GM12878 (cell line): ENCODE data around the gene RPLP2. TPM values are rescaled to one million over a fixed set of nuclear protein-coding genes. Genes with fewer than 3 reads are reported as not detected.

Source experiments
- ATAC-seq: fragments of 200-7000 bp; cut with Tn5 transposase; 3 replicates; pipeline ENCODE4 v1.9.1; 2020; ENCODE audit warnings: mild to moderate bottlenecking, moderate library complexity
- BruUV-seq: library from RNA; stranded (reverse); fragments of 400-500 nt; replicated peaks from 2 replicates; lab custom pipeline; 2021; lab: Mats Ljungman, UMichigan
- CTCF ChIA-PET: fragments of 300-600 bp; sonication (Branson Sonifier 250); formaldehyde crosslinking; extraction: SDS; loops from one replicate; lab custom pipeline; 2021; ENCODE audit warnings: inconsistent platforms; lab: Yijun Ruan, JAX
- POLR2A ChIA-PET: fragments of 350-600 bp; formaldehyde crosslinking; extraction: SDS; loops from one replicate; lab custom pipeline; 2021; ENCODE audit warnings: inconsistent platforms; lab: Charles Lee
- RAD21 ChIA-PET: fragments of 300-600 bp; sonication (Branson Sonifier 250); formaldehyde crosslinking; loops from one replicate; lab custom pipeline; 2023; ENCODE audit warnings: antibody characterized with exemption; ENCODE audit not compliant: unreplicated experiment; lab: Charles Lee
- SMC1A ChIA-PET: fragments of 300-600 bp; sonication (Branson Sonifier 250); formaldehyde crosslinking; loops from one replicate; lab custom pipeline; 2023; ENCODE audit not compliant: unreplicated experiment, uncharacterized antibody; lab: Charles Lee
- DNase-seq: peaks from one replicate; pipeline ENCODE4 v3.0.0-alpha.2; 2011; ENCODE audit warnings: low read depth, low spot score
- FAIRE-seq: peaks from 3 replicates; lab custom pipeline; 2011; peaks lifted over from hg19 to GRCh38; lab: Jason Lieb, UNC
- H2AFZ ChIP-seq: 2 replicates; pipeline ENCODE4 v1.6.0; 2011; ENCODE audit warnings: low read depth, low read length, control low read depth; ENCODE audit not compliant: control insufficient read depth
- H3K27ac ChIP-seq: 2 replicates; pipeline ENCODE4 v1.5.1; 2011; ENCODE audit warnings: control low read depth; ENCODE audit not compliant: control insufficient read depth, insufficient read depth
- H3K27me3 ChIP-seq, 2 experiments: replicated peaks in 1 of 2; 2 replicates each; pipeline versions ENCODE4 v1.6.0 to v1.6.1; 2011; ENCODE audit warnings: low read length in 1 of 2; ENCODE audit not compliant: control insufficient read depth in 2 of 2, insufficient read depth in 2 of 2
- H3K36me3 ChIP-seq, 2 experiments: 2 replicates each; pipeline ENCODE4 v1.5.1; 2011; ENCODE audit warnings: low read length in 1 of 2; ENCODE audit not compliant: control insufficient read depth in 2 of 2, insufficient read depth in 2 of 2
- H3K4me1 ChIP-seq: 2 replicates; pipeline ENCODE4 v1.6.1; 2011; ENCODE audit warnings: mild to moderate bottlenecking, low read length, moderate library complexity, mixed read lengths; ENCODE audit not compliant: control insufficient read depth, insufficient read depth
- H3K4me2 ChIP-seq: 2 replicates; pipeline ENCODE4 v1.6.0; 2011; ENCODE audit warnings: control low read depth; ENCODE audit not compliant: control insufficient read depth, insufficient read depth
- H3K4me3 ChIP-seq: fragments of 200-600 bp; sonication (generic); 2 replicates; pipeline ENCODE4 v1.5.1; 2016
- H3K79me2 ChIP-seq: 2 replicates; pipeline ENCODE4 v1.6.0; 2011; ENCODE audit warnings: low read length; ENCODE audit not compliant: control insufficient read depth, insufficient read depth
- H3K9ac ChIP-seq: 2 replicates; pipeline ENCODE4 v1.8.0; 2011; ENCODE audit warnings: low read length, control low read depth, mixed read lengths; ENCODE audit not compliant: control insufficient read depth, insufficient read depth
- H3K9me3 ChIP-seq: replicated peaks from 3 replicates; pipeline ENCODE4 v1.5.1; 2011; ENCODE audit warnings: mild to moderate bottlenecking, low read length; ENCODE audit not compliant: control insufficient read depth, insufficient read depth
- H4K20me1 ChIP-seq: 2 replicates; pipeline ENCODE4 v1.6.0; 2011; ENCODE audit not compliant: control insufficient read depth, insufficient read depth
- ATF7 ChIP-seq: fragments of 450-650 bp; IDR thresholded peaks from 2 replicates; pipeline ENCODE4 v1.6.1; 2016; ENCODE audit warnings: low read depth, mild to moderate bottlenecking
- EP300 ChIP-seq, 2 experiments: fragments of 150-350 bp in 1 of 2; IDR thresholded peaks; 2 replicates each; pipeline ENCODE4 v1.6.1; 2011 to 2012; ENCODE audit warnings: low read depth in 2 of 2, low read length in 2 of 2, borderline replicate concordance in 1 of 2, improper control_type of control experiment in 1 of 2, inconsistent platforms in 1 of 2; ENCODE audit not compliant: control insufficient read depth in 1 of 2
- FOXK2 ChIP-seq: fragments of 450-650 bp; IDR thresholded peaks from 2 replicates; pipeline ENCODE4 v1.6.1; 2017; ENCODE audit warnings: mild to moderate bottlenecking, moderate library complexity
- GATAD2B ChIP-seq: fragments of 450-650 bp; conservative IDR thresholded peaks from 2 replicates; pipeline ENCODE4 v1.6.1; 2017; ENCODE audit warnings: low read depth, mild to moderate bottlenecking, moderate library complexity
- LARP7 ChIP-seq: fragments of 450-650 bp; IDR thresholded peaks from 2 replicates; pipeline ENCODE4 v1.6.1; 2017; ENCODE audit warnings: mild to moderate bottlenecking
- NFXL1 ChIP-seq: fragments of 450-650 bp; IDR thresholded peaks from 2 replicates; pipeline ENCODE4 v1.6.1; 2017; ENCODE audit warnings: antibody characterized with exemption, mild to moderate bottlenecking, borderline replicate concordance
- NRF1 ChIP-seq: conservative IDR thresholded peaks from 2 replicates; pipeline ENCODE4 v1.6.1; 2011; ENCODE audit warnings: mild to moderate bottlenecking, low read depth, low read length, improper control_type of control experiment
- POLR2AphosphoS5 ChIP-seq: IDR thresholded peaks from 2 replicates; pipeline ENCODE4 v1.6.1; 2011; ENCODE audit warnings: mild to moderate bottlenecking, low read length, inconsistent platforms
- SMARCA5 ChIP-seq: fragments of 450-650 bp; IDR thresholded peaks from 2 replicates; pipeline ENCODE4 v1.6.1; 2017; ENCODE audit warnings: mild to moderate bottlenecking
- SMC3 ChIP-seq: IDR thresholded peaks from 2 replicates; pipeline ENCODE4 v1.6.1; 2011; ENCODE audit warnings: low read length, improper control_type of control experiment, borderline replicate concordance
- SP1 ChIP-seq: IDR thresholded peaks from one replicate; pipeline ENCODE4 v1.6.1; 2011; ENCODE audit warnings: low read depth, low read length
- SREBF2 ChIP-seq: IDR thresholded peaks from 2 replicates; pipeline ENCODE4 v1.6.1; 2012; ENCODE audit warnings: mild to moderate bottlenecking, low read length
- STAT3 ChIP-seq: IDR thresholded peaks from 2 replicates; pipeline ENCODE4 v1.6.1; 2011; ENCODE audit warnings: low read depth, low read length, improper control_type of control experiment
- WGBS: methylation state at CpG from one replicate; pipeline ENCODE4 v1.1.6; 2016; ENCODE audit warnings: low lambda C conversion rate; ENCODE audit not compliant: insufficient replicate concordance, insufficient coverage; ENCODE audit errors: missing lambda C conversion rate; 5-methylcytosine and 5-hydroxymethylcytosine counted together
- in situ Hi-C: fragments of 300-500 bp; cut with MboI; formaldehyde crosslinking; loops from 9 replicates; pipeline ENCODE4 v1.14.3; 2018; ENCODE audit warnings: mixed read lengths
- intact Hi-C: fragments of 100-400 bp; cut with micrococcal nuclease; formaldehyde crosslinking; loops from one replicate; pipeline ENCODE4 v1.14.2; 2022; ENCODE audit not compliant: unreplicated experiment
- polyA plus RNA-seq, 11 experiments: library from polyadenylated mRNA; depleted of rRNA in 4 of 11; unstranded in 6 of 11; stranded (reverse) in 5 of 11; fragments of >200 nt; fragmentation: Nextera tagmentation in 4 of 11; fragmentation: Illumina TruSeq in 1 of 11; extraction: Ambion mirVana in 4 of 11; extraction: Trizol in 1 of 11; gene quantifications; 1 replicate in 1 of 11; 2 replicates in 10 of 11; pipeline versions ENCODE4 v1.2.1 to v1.2.3, GENCODE V29; 2011 to 2016; ENCODE audit warnings: inconsistent platforms in 2 of 11, missing spikeins in 2 of 11, low read depth in 1 of 11
- total RNA-seq, 4 experiments: library from RNA; depleted of rRNA in 3 of 4; stranded (reverse); fragments of >200 nt in 3 of 4; fragmentation: Illumina TruSeq in 1 of 4; extraction: Trizol in 1 of 4; gene quantifications; 2 replicates each; pipeline versions ENCODE4 v1.2.1 to v1.2.3, GENCODE V29; 2013 to 2021
- TF ChIP-seq, protein P1 (sequence below): fragments of 450-650 bp; IDR thresholded peaks from 2 replicates; pipeline ENCODE4 v1.6.1; 2017; ENCODE audit warnings: antibody characterized with exemption, mild to moderate bottlenecking, moderate library complexity
- TF ChIP-seq, protein P2 (sequence below): fragments of 450-650 bp; conservative IDR thresholded peaks from 2 replicates; pipeline ENCODE4 v1.6.1; 2017; ENCODE audit warnings: mild to moderate bottlenecking, moderate library complexity
- TF ChIP-seq, protein P3 (sequence below): IDR thresholded peaks from 2 replicates; pipeline ENCODE4 v1.6.1; 2011; ENCODE audit warnings: borderline replicate concordance, low read depth, mild to moderate bottlenecking, moderate library complexity, low read length; ENCODE audit not compliant: insufficient read depth, poor library complexity, severe bottlenecking
- TF ChIP-seq, protein P4 (sequence below): IDR thresholded peaks from 2 replicates; pipeline ENCODE4 v1.6.1; 2011; ENCODE audit warnings: low read depth, low read length, improper control_type of control experiment, borderline replicate concordance

Gene RPLP2
- total and polyA plus RNA-seq, 10 of the 15 experiments (the other 5 are each of a cell fraction or from before 2014, with no cell fraction given): 488 to 3,558 (median 1,481) TPM

DNA sequence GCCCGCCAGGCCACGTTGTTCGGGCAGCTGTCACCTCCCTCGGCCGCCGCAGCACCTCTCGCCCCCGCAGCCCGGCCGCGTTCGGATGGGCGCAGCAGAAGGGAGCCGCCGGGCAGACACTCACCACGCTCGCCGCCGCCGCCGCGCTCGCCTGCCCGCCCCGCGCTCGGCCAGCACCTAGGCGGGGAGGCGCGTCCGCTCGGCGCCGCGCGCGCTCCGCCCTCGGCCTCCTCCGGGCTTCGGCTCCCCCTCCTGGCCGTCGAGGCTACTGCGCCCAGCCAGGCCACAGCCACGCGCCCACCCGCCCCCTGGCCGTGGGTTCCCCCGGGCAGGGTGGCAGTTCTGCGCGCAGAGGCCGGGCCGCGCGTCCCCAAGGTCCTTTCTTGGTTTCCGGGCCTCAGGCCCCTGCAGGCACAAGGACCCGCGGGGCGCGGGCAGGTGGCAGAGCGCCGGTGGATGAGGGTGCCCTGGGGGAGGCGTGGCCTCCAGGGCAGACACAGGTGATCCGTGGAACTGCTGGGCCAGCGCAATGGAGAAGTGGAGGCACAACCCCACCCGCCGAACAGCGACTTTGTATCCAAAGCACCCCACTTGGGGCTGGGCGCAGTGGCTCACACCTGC lies 11.6 kb upstream of the RPLP2 start, which contains the start of gene SLC25A22:
TSS of gene SLC25A22 (minus strand) at position 189 of the 621 bp plus-strand sequence. CDS start 3,275 bp downstream, outside the sequence.
- FAIRE-seq (peak; percentile 27), ATAC-seq (peak; percentile 70), DNase-seq (no peak)
- Histone ChIP-seq H3K4me2 (peak within 1 kb of the TSS; percentile 100), H3K9ac (peak within 1 kb of the TSS; percentile 79), H3K9me3 (no peaks in the 10 kb centered on the region), H3K27me3 (no peaks in the 10 kb centered on the region), H2AFZ (peak within 1 kb of the TSS; percentile 92), H4K20me1 (no peaks in the 10 kb centered on the region), H3K36me3 (peaks cover 0 to 11% of the 10 kb centered on the region in 2 experiments; a peak in 2 of 4 replicates), H3K4me3 (peak within 1 kb of the TSS; percentile 97), H3K27ac (peak within 1 kb of the TSS; percentile 85), H3K4me1 (peaks cover 15% of the 10 kb centered on the region), H3K79me2 (peaks cover 30% of the 10 kb centered on the region)
- intact Hi-C loops: loop anchor here (5.0 kb wide), 1 partner anchor 51 kb away; the partner anchor contains the start of gene TALDO1
- POLR2A ChIA-PET: no interaction called here
- SMC1A ChIA-PET: no interaction called here
- BruUV-seq: no TSS peak
- in situ Hi-C loops: no loop called here
- CTCF ChIA-PET: interaction anchor here (0.7 to 1.4 kb wide), 3 partner anchors 21 to 45 kb away, joined by 3 to 4 read pairs (median 3); no protein-coding TSS in a partner anchor
- RAD21 ChIA-PET: no interaction called here
- WGBS: 2% methylated on average over 25 of the region's 69 CpGs
- TF ChIP-seq SMARCA5 (peak; percentile 93), LARP7 (peak; percentile 63), FOXK2 (no peak), GATAD2B (peak; percentile 73), NRF1 (no peak), EP300 (IDR thresholded peaks at IDR 0.05; ENCODE audit: borderline replicate concordance in 1 of 2, control insufficient read depth in 1 of 2, low read depth in 2 of 2, low read length in 2 of 2) (no peak), STAT3 (no peak), SP1 (no peak), POLR2AphosphoS5 (no peak), SREBF2 (no peak), NFXL1 (no peak), SMC3 (peak; percentile 35; the same call in 1 of the 2 replicates), ATF7 (no peak)
- TF ChIP-seq, protein P1, sequence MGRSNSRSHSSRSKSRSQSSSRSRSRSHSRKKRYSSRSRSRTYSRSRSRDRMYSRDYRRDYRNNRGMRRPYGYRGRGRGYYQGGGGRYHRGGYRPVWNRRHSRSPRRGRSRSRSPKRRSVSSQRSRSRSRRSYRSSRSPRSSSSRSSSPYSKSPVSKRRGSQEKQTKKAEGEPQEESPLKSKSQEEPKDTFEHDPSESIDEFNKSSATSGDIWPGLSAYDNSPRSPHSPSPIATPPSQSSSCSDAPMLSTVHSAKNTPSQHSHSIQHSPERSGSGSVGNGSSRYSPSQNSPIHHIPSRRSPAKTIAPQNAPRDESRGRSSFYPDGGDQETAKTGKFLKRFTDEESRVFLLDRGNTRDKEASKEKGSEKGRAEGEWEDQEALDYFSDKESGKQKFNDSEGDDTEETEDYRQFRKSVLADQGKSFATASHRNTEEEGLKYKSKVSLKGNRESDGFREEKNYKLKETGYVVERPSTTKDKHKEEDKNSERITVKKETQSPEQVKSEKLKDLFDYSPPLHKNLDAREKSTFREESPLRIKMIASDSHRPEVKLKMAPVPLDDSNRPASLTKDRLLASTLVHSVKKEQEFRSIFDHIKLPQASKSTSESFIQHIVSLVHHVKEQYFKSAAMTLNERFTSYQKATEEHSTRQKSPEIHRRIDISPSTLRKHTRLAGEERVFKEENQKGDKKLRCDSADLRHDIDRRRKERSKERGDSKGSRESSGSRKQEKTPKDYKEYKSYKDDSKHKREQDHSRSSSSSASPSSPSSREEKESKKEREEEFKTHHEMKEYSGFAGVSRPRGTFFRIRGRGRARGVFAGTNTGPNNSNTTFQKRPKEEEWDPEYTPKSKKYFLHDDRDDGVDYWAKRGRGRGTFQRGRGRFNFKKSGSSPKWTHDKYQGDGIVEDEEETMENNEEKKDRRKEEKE: 0 out of 2 replicates have a peak, but pooled peaks have one; percentile 19
- TF ChIP-seq, protein P2, sequence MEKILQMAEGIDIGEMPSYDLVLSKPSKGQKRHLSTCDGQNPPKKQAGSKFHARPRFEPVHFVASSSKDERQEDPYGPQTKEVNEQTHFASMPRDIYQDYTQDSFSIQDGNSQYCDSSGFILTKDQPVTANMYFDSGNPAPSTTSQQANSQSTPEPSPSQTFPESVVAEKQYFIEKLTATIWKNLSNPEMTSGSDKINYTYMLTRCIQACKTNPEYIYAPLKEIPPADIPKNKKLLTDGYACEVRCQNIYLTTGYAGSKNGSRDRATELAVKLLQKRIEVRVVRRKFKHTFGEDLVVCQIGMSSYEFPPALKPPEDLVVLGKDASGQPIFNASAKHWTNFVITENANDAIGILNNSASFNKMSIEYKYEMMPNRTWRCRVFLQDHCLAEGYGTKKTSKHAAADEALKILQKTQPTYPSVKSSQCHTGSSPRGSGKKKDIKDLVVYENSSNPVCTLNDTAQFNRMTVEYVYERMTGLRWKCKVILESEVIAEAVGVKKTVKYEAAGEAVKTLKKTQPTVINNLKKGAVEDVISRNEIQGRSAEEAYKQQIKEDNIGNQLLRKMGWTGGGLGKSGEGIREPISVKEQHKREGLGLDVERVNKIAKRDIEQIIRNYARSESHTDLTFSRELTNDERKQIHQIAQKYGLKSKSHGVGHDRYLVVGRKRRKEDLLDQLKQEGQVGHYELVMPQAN: peak; percentile 62
- TF ChIP-seq, protein P3, sequence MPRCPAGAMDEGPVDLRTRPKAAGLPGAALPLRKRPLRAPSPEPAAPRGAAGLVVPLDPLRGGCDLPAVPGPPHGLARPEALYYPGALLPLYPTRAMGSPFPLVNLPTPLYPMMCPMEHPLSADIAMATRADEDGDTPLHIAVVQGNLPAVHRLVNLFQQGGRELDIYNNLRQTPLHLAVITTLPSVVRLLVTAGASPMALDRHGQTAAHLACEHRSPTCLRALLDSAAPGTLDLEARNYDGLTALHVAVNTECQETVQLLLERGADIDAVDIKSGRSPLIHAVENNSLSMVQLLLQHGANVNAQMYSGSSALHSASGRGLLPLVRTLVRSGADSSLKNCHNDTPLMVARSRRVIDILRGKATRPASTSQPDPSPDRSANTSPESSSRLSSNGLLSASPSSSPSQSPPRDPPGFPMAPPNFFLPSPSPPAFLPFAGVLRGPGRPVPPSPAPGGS: peak; percentile 65
- TF ChIP-seq, protein P4, sequence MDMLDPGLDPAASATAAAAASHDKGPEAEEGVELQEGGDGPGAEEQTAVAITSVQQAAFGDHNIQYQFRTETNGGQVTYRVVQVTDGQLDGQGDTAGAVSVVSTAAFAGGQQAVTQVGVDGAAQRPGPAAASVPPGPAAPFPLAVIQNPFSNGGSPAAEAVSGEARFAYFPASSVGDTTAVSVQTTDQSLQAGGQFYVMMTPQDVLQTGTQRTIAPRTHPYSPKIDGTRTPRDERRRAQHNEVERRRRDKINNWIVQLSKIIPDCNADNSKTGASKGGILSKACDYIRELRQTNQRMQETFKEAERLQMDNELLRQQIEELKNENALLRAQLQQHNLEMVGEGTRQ: no peak
